CD4-positive, CD25-positive, alpha-beta regulatory T cell (primary cell): Measurements from ENCODE around the gene IVL. TPM values are rescaled to one million over a fixed set of nuclear protein-coding genes. Genes with fewer than 3 reads are reported as not detected.
A peak's percentile ranks its signal among the peaks of the same experiment; 100 is the strongest.

Experiments
- ATAC-seq, 2 donors: fragments of 150-1000 bp; cut with Tn5 transposase; one replicate each; pipeline ENCODE4 v1.10.0; 2021; ENCODE audit warnings: low read depth in 2 of 2, moderate number of reproducible peaks in 2 of 2, moderate library complexity in 1 of 2
- DNase-seq, 3 donors: peaks; one replicate each; pipeline versions ENCODE4 v3.0.0 to v3.0.0-alpha.2; 2012 to 2022; ENCODE audit warnings: mixed read lengths in 1 of 3
- H3K27ac ChIP-seq: one replicate; pipeline ENCODE4 v1.7.0; 2013; ENCODE audit warnings: mild to moderate bottlenecking, low read length; ENCODE audit not compliant: insufficient read depth, poor library complexity, severe bottlenecking
- H3K27me3 ChIP-seq: one replicate; pipeline ENCODE4 v1.7.0; 2013; ENCODE audit warnings: low read length; ENCODE audit not compliant: control insufficient read depth, insufficient read depth
- H3K36me3 ChIP-seq: one replicate; pipeline ENCODE4 v1.7.0; 2013; ENCODE audit warnings: mild to moderate bottlenecking, low read length, moderate library complexity; ENCODE audit not compliant: control insufficient read depth, insufficient read depth
- H3K4me1 ChIP-seq: 2 replicates; pipeline ENCODE4 v1.7.0; 2013; ENCODE audit warnings: mild to moderate bottlenecking, low read length; ENCODE audit not compliant: insufficient read depth, control insufficient read depth, poor library complexity, severe bottlenecking
- H3K4me3 ChIP-seq: one replicate; pipeline ENCODE4 v1.7.0; 2013; ENCODE audit warnings: low read depth, mild to moderate bottlenecking, low read length, moderate library complexity
- H3K9me3 ChIP-seq, 2 experiments: 1 replicate in 1 of 2; 2 replicates in 1 of 2; pipeline ENCODE4 v1.7.0; 2013; ENCODE audit warnings: low read length in 2 of 2, mild to moderate bottlenecking in 1 of 2, moderate library complexity in 1 of 2; ENCODE audit not compliant: control insufficient read depth in 2 of 2
- H3K27ac Mint-ChIP-seq, 3 donors: one replicate each; pipeline ENCODE4 v1.8.0; 2020 to 2022; ENCODE audit warnings: mild to moderate bottlenecking in 3 of 3, mixed read lengths in 3 of 3, moderate library complexity in 2 of 3
- H3K27me3 Mint-ChIP-seq: one replicate; pipeline ENCODE4 v1.8.0; 2022; ENCODE audit warnings: mild to moderate bottlenecking, mixed read lengths
- H3K36me3 Mint-ChIP-seq: one replicate; pipeline ENCODE4 v1.8.0; 2020; ENCODE audit warnings: mixed read lengths
- H3K4me1 Mint-ChIP-seq, 4 donors: one replicate each; pipeline ENCODE4 v1.8.0; 2020 to 2022; ENCODE audit warnings: mixed read lengths in 4 of 4, mild to moderate bottlenecking in 1 of 4
- H3K4me3 Mint-ChIP-seq, 4 donors: one replicate each; pipeline ENCODE4 v1.8.0; 2020 to 2022; ENCODE audit warnings: mild to moderate bottlenecking in 4 of 4, mixed read lengths in 4 of 4, moderate library complexity in 3 of 4
- H3K9me3 Mint-ChIP-seq, 7 donors: one replicate each; pipeline ENCODE4 v1.8.0; 2020 to 2022; ENCODE audit warnings: mixed read lengths in 7 of 7, mild to moderate bottlenecking in 3 of 7, moderate library complexity in 2 of 7
- polyA plus RNA-seq, 4 donors: library from polyadenylated mRNA; unstranded; fragments of 300-500 nt; fragmentation: Illumina TruSeq; gene quantifications; one replicate each; pipeline ENCODE4 v1.2.3, GENCODE V29; 2021
- total RNA-seq: library from RNA; stranded (reverse); gene quantifications from one replicate; pipeline ENCODE4 v1.2.3, GENCODE V29; 2022

IVL gene
- total and polyA plus RNA-seq, 5 donors from 2014 or later: not detected

DNA sequence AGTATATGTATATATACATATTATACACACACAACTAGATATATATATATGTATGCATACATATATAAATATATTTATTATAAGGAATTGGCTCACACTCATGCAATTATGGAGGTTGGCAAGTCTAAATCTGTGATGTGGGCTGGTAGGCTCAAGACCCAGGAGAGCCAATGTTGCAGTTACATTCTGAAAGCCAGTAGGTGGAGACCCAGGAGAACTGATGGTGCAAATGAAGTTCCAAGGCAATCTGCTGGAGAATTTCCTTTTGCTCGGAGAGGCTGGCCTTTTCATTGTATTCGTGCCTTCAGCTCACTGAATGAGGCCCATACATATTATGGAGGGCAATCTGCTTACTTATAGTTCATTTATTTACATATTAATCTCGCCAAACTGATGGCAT, 9.4 kb downstream of the IVL start:
- no peaks in the 10 kb centered on the region for H3K4me1 ChIP-seq
- Mint-ChIP-seq H3K4me1 (no peaks in the 10 kb centered on the region), H3K36me3 (no peaks in the 10 kb centered on the region), H3K27me3 (peaks cover 19% of the 10 kb centered on the region), H3K27ac (no peak overlapping the region), H3K4me3 (no peak overlapping the region), H3K9me3 (peaks cover 0 to 3% (median 2%) of the 10 kb centered on the region in 7 donors)
- no peak for DNase-seq
- no peak overlapping the region for H3K4me3 ChIP-seq
- ATAC-seq: no peak
- H3K9me3 ChIP-seq: no peaks in the 10 kb centered on the region
- no peaks in the 10 kb centered on the region for H3K36me3 ChIP-seq
- peaks cover 9% of the 10 kb centered on the region for H3K27me3 ChIP-seq
- H3K27ac ChIP-seq: no peak overlapping the region

DNA sequence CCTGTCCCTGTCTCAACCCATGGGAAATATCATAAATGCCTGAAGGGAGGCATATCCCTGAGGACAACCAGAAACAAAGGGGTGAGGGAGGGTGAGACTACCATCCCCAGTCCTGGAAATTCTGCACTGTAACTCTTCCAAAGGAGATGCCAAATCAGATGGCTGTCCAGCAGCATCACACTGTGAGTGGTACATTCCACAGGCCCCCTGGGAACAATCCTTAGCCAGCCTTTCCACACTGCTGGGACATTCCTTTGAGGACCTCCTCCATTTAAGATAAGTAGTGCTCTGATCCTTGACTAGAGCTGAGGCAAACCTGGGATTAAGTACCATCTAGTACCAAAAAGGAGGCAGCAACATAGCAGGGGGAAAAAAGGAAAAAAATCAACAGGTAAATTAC, 10.7 kb downstream of the IVL start:
- no peaks in the 10 kb centered on the region for H3K4me1 Mint-ChIP-seq
- peaks cover 9% of the 10 kb centered on the region for H3K27me3 ChIP-seq

DNA sequence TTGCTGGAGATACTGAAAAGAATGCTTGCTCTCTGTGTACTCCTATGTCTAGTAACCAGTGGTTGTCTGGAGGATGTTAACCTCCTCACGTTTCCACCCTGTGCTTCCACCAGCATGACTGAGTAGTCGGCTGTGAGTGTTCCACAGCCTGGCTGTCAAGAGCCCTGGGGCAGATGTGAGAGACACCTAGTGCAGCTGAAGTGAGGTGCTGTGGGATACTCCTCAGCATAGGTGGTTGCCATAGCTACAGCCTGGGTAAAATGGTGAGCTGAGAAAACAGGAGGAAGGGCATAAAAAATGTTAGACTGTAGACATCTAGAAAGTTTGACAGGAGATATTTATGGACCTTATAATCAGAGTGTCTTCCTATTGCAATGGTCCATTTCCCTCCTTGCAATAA, 15.8 kb downstream of the IVL start:
- Mint-ChIP-seq H3K4me3 (no peak overlapping the region), H3K4me1 (no peaks in the 10 kb centered on the region), H3K9me3 (peaks cover 0 to 2% (median 0%) of the 10 kb centered on the region in 7 donors), H3K27ac (peak overlapping the region in 1 of 3 donors; percentile 37), H3K36me3 (no peaks in the 10 kb centered on the region), H3K27me3 (peaks cover 14% of the 10 kb centered on the region)
- DNase-seq (no peak), ATAC-seq (no peak)
- Histone ChIP-seq H3K27ac (no peak overlapping the region), H3K27me3 (no peaks in the 10 kb centered on the region), H3K4me1 (no peaks in the 10 kb centered on the region), H3K4me3 (no peak overlapping the region), H3K9me3 (no peaks in the 10 kb centered on the region), H3K36me3 (no peaks in the 10 kb centered on the region)

More for the DNA sequence above, 10.7 kb downstream of the IVL start:
- DNase-seq (no peak), ATAC-seq (no peak)
- H3K36me3 ChIP-seq: no peaks in the 10 kb centered on the region
- no peaks in the 10 kb centered on the region for H3K36me3 Mint-ChIP-seq
- no peak overlapping the region for H3K27ac ChIP-seq
- H3K9me3 ChIP-seq: no peaks in the 10 kb centered on the region
- peaks cover 19% of the 10 kb centered on the region for H3K27me3 Mint-ChIP-seq
- H3K9me3 Mint-ChIP-seq: peaks cover 0 to 3% (median 2%) of the 10 kb centered on the region in 7 donors
- no peak overlapping the region for H3K27ac Mint-ChIP-seq
- H3K4me1 ChIP-seq: no peaks in the 10 kb centered on the region
- no peak overlapping the region for H3K4me3 ChIP-seq
- H3K4me3 Mint-ChIP-seq: no peak overlapping the region

DNA sequence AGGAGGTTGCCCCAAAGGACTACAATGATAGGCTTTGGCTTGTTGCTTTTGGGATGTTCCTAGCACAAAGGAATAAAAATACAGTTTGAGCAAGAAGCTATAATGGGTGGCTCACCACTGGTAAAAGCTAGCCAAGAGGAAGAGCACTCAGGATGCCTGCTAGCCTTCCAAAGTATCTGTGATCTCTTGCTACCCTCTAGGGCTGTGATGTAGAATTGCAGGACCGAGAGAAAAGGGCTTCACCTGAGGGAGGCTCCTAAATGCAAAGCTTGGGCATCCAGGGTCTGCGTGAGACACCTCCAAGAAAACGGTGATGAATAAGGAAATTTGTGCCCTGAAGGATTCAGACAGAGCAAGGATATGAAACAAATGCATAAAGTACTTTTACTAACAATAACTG, 17.7 kb downstream of the IVL start:
- H3K27me3 ChIP-seq: peaks cover 2% of the 10 kb centered on the region
- H3K9me3 ChIP-seq: no peaks in the 10 kb centered on the region
- ATAC-seq (no peak), DNase-seq (peak in 1 of 3 donors; percentile 7)
- Mint-ChIP-seq H3K27me3 (peaks cover 21% of the 10 kb centered on the region), H3K36me3 (no peaks in the 10 kb centered on the region), H3K4me3 (no peak overlapping the region), H3K9me3 (peaks cover 0 to 2% (median 0%) of the 10 kb centered on the region in 7 donors), H3K4me1 (no peaks in the 10 kb centered on the region), H3K27ac (no peak overlapping the region)
- H3K27ac ChIP-seq: no peak overlapping the region
- no peaks in the 10 kb centered on the region for H3K4me1 ChIP-seq
- no peaks in the 10 kb centered on the region for H3K36me3 ChIP-seq
- H3K4me3 ChIP-seq: no peak overlapping the region

DNA sequence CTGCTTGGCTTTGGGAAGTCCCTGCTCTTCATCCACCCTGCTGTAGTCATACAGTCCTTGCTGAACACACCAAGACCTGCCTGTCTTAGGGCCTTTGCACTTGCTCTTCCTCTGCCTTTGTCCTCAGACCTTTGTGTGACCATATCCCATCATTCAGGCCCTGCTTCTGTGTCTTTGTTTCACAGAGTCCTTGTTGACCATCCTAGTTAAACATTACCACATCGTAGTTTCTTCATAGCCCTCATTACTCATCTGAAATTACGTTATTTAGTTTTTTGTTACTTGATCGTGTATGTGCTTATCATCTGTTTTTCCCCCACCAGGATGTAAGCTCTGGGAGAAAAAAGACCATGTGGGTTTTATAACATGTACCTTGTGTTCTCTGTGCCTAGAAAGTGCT, 20.3 kb downstream of the IVL start:
- Histone ChIP-seq H3K4me3 (no peak overlapping the region), H3K27ac (no peak overlapping the region), H3K9me3 (no peaks in the 10 kb centered on the region), H3K27me3 (peaks cover 2% of the 10 kb centered on the region), H3K36me3 (no peaks in the 10 kb centered on the region), H3K4me1 (no peaks in the 10 kb centered on the region)
- H3K36me3 Mint-ChIP-seq: no peaks in the 10 kb centered on the region
- DNase-seq (no peak), ATAC-seq (no peak)
- peaks cover 0 to 1% (median 0%) of the 10 kb centered on the region in 7 donors for H3K9me3 Mint-ChIP-seq
- no peaks in the 10 kb centered on the region for H3K4me1 Mint-ChIP-seq
- H3K27ac Mint-ChIP-seq: no peak overlapping the region
- H3K27me3 Mint-ChIP-seq: peaks cover 30% of the 10 kb centered on the region
- H3K4me3 Mint-ChIP-seq: no peak overlapping the region

DNA sequence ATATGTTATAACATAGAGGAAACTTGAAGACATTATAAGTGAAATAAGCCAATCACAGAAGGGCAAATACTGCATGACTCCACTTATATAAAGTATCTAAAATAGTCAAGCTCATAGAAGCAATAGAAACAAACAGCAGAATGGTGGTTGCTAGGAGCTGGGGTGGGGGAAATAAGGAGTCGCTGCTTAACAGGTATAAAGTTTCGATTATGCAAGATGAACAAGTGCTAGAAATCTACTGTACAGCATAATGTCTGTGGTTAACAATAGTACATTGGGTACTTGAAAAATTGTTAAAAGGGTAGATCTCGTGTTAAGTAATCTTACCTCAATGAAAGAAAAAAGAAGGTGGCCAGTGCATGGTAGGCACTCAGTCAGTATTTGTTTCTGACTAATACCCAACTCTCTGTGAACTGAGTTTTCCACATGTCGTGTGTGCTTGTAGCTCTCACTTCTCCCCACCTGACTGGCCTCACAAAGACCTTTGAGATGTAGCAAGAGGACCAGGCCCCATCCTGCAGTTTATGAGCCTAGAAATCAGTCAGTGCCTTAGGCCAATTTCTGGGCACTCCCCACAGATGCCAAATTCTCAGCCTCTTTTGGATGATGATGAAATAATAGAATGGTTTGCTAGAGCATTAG, 23.9 kb downstream of the IVL start:
- Histone ChIP-seq H3K36me3 (no peaks in the 10 kb centered on the region), H3K4me3 (no peak overlapping the region), H3K9me3 (no peaks in the 10 kb centered on the region), H3K27ac (no peak overlapping the region), H3K4me1 (no peaks in the 10 kb centered on the region), H3K27me3 (peaks cover 2% of the 10 kb centered on the region)
- H3K4me1 Mint-ChIP-seq: no peaks in the 10 kb centered on the region
- DNase-seq: no peak
- peaks cover 35% of the 10 kb centered on the region for H3K27me3 Mint-ChIP-seq
- no peak for ATAC-seq
- no peak overlapping the region for H3K27ac Mint-ChIP-seq
- peaks cover 0 to 1% (median 0%) of the 10 kb centered on the region in 7 donors for H3K9me3 Mint-ChIP-seq
- H3K36me3 Mint-ChIP-seq: peaks cover 2% of the 10 kb centered on the region
- no peak overlapping the region for H3K4me3 Mint-ChIP-seq

DNA sequence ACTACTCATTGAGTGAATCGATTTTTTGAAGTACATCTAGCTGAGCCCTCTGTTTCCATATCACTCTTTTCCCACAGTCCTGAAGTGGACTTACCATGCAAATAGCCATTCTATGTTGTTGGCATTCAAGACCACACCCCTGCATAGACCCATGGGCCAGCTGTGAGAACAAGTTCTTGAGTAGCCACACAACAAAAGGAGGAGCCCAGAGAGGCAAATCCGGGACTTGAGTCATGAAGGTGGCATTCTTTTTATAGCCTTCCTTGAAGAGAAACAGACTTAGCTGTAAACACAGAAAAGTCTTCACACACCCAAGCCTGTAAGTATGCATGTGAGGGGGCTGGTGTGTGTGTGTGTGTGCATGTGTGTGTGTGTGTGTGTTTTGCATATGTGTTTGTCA, 24.9 kb downstream of the IVL start:
- DNase-seq (no peak), ATAC-seq (no peak)
- peaks cover 31% of the 10 kb centered on the region for H3K27me3 Mint-ChIP-seq
- no peak overlapping the region for H3K27ac Mint-ChIP-seq
- H3K4me3 Mint-ChIP-seq: no peak overlapping the region
- Histone ChIP-seq H3K4me3 (no peak overlapping the region), H3K9me3 (no peaks in the 10 kb centered on the region), H3K4me1 (no peaks in the 10 kb centered on the region), H3K27ac (no peak overlapping the region), H3K27me3 (peaks cover 2% of the 10 kb centered on the region), H3K36me3 (no peaks in the 10 kb centered on the region)
- peaks cover 0 to 1% (median 0%) of the 10 kb centered on the region in 7 donors for H3K9me3 Mint-ChIP-seq
- peaks cover 2% of the 10 kb centered on the region for H3K36me3 Mint-ChIP-seq
- no peaks in the 10 kb centered on the region for H3K4me1 Mint-ChIP-seq

DNA sequence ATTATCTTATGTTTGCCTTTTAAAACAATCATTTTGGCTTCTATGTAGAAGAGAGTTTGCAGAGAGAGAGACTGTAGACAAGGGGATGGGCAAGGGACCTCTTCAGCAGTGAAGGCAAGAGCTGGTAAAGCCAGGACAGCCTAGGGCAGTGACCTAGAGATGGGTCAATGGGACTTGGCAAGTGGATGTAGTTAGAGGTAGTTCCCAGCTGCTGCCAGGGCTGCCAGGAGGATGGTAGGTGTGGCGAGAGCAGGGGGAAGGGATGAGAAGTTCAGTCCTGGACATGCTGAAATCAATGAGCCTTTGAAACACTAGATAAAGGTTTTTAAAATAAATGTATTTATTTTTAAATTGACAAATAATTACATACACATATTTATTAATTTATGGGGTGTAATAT, 32.3 kb downstream of the IVL start:
- H3K27me3 ChIP-seq: peaks cover 2% of the 10 kb centered on the region
- Mint-ChIP-seq H3K4me3 (no peak overlapping the region), H3K4me1 (no peaks in the 10 kb centered on the region), H3K36me3 (peaks cover 2% of the 10 kb centered on the region), H3K27me3 (no peaks in the 10 kb centered on the region), H3K27ac (no peak overlapping the region), H3K9me3 (peaks cover 0 to 2% (median 0%) of the 10 kb centered on the region in 7 donors)
- no peak overlapping the region for H3K27ac ChIP-seq
- DNase-seq: no peak
- H3K9me3 ChIP-seq: no peaks in the 10 kb centered on the region
- no peak overlapping the region for H3K4me3 ChIP-seq
- no peaks in the 10 kb centered on the region for H3K36me3 ChIP-seq
- no peak for ATAC-seq
- no peaks in the 10 kb centered on the region for H3K4me1 ChIP-seq
